Inflammatory macrophage (primary cell): Measurements from ENCODE around the gene MBOAT7.
A peak's percentile ranks its signal among the peaks of the same experiment; 100 is the strongest.
"Not testable (repeated sequence)": the region's sequence is repeated elsewhere in the genome, so short reads cannot be mapped to it uniquely, and the experiment has no call there.

Experiments
- DNase-seq, 2 donors: peaks; one replicate each; pipeline ENCODE4 v3.0.0-alpha.2; 2020 to 2022

Gene MBOAT7

GRCh38 chr19:54209058-54209810 lies 19.9 kb upstream of the MBOAT7 start:
- DNase-seq, result peak in 1 of 2 donors; percentile 8

DNA sequence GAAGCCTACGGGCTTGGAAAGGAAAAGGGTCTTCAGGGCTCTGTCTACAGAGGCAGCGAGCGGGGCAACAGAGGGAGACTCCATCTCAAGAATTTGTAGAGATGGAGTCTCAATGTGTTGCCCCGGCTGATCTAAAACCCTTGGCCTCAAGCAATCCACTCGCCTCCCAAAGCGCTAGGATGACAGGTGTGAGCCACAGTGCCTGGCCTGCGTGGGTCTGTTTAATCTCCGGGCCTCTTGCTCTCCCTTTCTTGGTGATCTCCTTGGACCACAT lies 19.3 kb upstream of the MBOAT7 start:
- DNase-seq, result peak in 1 of 2 donors; percentile 7

DNA sequence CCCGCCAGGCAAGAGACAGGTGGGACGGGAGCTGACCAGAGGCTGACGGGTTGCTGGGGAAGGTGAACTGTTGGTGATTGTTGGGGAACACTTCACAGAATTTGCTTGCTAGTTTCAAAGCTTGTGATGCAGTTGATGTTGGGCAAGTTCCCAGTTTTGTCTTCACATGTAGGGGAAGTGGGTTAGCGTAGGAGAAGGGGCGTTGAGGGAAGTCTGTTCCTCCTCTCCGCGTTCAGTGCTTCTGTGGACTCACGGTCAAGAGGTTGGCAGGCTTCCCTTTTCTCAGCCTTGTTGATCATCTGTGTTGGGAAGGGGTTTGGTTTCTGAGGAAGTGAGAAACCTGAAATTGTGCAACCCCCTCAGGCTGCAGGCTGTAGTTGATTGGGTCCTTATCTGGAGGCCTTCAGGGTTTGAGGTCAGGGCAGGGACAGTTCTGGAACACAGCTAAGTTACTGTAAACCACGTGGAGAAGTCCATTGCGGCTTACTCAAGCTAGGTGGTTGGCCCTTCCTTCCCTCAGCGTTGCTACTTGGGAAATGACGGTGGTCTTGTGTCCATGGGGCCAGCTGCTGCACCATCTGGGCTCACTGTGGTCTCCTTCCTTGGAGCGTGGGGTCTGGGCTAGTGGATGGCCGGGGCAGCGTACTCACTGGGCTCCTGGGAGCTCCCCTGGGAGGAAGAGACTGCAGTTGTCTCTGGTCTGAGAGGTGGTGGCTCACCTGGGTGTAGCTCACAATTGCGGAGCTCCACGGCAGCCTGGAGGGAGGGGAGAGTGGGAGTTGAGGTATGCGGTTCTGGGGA lies 18.8 kb upstream of the MBOAT7 start:
- peak; percentile 100 for DNase-seq

GRCh38 chr19:54207676-54207982 lies 18.2 kb upstream of the MBOAT7 start:
- DNase-seq, result no peak

- DNase-seq, result peak; percentile 28 to 49
These were observed 17.8 kb upstream of the MBOAT7 start for GRCh38 chr19:54207193-54207592.

DNA sequence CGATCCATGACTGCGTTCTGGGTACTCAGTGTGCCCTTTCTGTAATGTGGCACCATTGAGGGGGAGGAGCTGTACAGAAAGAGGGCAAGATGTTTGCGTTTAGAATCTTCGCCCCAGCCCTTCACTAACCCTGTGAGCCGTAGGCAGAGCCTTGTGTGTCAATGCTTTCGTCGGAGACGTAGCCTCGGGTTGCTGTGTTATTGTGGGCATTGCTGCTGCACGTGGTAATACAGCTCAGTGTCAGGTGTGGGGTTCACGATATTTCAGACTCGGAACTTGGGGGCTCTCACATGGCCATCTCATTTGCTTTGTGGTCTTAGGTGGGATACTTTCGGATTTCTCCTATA lies 17.4 kb upstream of the MBOAT7 start:
- DNase-seq, result peak in 1 of 2 donors; percentile 42

DNA sequence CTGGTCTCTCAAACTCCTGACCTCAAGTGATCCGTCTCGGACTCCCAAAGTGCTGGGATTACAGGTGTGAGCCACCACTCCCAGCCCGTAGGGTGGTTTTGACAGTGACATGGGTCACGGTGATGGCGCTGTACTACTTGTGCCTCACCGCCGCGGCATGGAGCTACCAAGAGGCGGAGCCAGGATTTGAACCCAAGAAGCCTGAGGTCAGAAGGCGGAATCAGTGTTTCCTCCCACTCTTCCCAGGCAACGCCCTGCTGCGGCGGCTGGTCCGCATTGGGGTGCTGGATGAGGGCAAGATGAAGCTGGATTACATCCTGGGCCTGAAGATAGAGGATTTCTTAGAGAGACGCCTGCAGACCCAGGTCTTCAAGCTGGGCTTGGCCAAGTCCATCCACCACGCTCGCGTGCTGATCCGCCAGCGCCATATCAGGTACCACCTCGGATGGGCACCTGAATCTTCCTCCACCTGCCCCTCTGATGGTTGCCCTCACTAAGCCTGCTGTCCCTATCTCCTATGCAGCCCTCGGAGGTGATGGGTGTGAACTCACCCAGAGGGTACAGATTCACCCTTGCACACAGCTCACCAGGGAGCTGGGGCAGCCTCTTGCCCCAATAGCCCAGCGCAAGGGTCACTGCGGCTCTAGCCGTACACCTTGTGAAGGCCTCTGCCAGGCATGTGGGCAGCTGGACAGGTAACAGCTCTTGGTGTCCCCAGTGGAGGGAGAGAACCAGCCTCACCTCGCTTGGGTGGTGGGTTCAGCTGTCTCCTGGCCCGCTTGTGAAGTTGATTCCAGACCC lies 16.9 kb upstream of the MBOAT7 start:
- DNase-seq, result peak; percentile 78 to 85

GRCh38 chr19:54204767-54205468 lies 15.5 kb upstream of the MBOAT7 start:
- no peak for DNase-seq

GRCh38 chr19:54203151-54203611 lies 13.8 kb upstream of the MBOAT7 start:
- DNase-seq, result no peak

GRCh38 chr19:54201980-54202379 lies 12.6 kb upstream of the MBOAT7 start:
- peak in 1 of 2 donors; percentile 14 for DNase-seq

DNA sequence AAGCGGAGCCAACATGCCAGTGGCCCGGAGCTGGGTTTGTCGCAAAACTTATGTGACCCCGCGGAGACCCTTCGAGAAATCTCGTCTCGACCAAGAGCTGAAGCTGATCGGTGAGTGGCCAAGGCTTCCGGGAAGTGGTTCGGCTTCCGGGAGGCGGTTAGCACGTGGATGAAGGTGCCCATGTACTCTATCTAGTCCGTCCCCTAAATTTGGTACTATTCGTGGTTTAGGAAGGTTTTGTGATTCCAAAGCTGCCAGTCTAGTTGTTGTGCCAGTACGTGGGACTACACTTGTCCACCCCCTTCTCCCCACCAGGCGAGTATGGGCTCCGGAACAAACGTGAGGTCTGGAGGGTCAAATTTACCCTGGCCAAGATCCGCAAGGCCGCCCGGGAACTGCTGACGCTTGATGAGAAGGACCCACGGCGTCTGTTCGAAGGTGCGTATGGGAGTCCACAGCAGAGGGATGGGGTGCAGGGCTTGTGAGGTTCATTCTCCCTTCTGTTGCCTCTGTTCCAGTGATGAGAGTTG lies 11.9 kb upstream of the MBOAT7 start:
- no peak for DNase-seq

DNA sequence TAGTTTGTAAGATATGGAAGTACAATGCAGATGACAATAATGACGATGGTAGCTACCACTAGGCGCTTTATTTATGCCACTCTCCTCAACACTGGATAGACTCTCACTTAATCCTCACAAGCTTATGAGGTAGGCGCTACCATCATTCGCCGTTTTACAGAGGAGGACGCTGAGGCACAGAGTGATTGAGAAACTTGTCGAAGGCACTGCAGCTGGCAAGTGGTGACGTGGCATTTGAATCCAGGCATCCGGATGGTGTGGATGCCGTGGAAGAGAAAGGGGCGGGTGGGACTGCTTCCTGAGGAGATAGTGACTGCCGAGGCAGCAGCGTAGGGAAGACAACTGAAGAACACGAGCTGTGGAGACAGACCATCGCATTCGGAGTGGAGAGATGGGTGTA lies 10.0 kb upstream of the MBOAT7 start:
- no peak for DNase-seq

GRCh38 chr19:54197121-54197520 lies 7.7 kb upstream of the MBOAT7 start:
- DNase-seq, result peak; percentile 50 to 69

GRCh38 chr19:54196536-54196935 lies 7.2 kb upstream of the MBOAT7 start:
- DNase-seq, result peak in 1 of 2 donors; percentile 29

DNA sequence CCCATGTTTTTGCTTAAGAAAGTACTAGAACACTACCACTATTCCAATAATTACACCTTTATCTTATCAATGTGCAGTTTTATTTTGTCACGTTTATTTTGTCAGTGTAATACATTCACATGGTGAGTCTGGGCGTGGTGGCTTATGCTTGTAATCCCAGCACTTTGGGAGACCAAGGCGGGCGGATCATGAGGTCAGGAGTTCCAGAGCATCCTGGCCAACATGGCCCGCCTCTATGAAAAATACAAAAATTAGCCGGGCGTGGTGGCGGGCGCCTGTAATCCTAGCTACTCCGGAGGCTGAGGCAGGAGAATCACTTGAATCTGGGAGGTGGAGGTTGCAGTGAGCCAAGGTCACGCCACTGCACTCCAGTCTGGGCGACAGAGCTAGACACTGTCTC lies 5.1 kb upstream of the MBOAT7 start:
- DNase-seq, result not testable (repeated sequence)

DNA sequence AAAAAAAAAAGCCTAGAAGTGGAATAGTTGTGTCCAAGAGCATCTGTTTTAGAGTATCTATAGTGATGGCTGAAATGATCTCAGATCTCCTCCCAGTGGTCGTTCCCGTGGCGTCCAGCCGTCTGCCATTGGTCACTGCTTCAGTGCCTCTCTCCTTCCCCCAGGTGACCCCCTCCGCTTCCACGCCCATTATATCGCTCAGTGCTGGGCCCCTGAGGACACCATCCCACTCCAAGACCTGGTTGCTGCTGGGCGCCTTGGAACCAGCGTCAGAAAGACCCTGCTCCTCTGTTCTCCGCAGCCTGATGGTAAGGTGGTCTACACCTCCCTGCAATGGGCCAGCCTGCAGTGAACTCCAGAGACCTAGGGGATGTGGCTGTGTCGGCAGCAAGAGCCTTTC lies 3.6 kb upstream of the MBOAT7 start:
- DNase-seq, result no peak

DNA sequence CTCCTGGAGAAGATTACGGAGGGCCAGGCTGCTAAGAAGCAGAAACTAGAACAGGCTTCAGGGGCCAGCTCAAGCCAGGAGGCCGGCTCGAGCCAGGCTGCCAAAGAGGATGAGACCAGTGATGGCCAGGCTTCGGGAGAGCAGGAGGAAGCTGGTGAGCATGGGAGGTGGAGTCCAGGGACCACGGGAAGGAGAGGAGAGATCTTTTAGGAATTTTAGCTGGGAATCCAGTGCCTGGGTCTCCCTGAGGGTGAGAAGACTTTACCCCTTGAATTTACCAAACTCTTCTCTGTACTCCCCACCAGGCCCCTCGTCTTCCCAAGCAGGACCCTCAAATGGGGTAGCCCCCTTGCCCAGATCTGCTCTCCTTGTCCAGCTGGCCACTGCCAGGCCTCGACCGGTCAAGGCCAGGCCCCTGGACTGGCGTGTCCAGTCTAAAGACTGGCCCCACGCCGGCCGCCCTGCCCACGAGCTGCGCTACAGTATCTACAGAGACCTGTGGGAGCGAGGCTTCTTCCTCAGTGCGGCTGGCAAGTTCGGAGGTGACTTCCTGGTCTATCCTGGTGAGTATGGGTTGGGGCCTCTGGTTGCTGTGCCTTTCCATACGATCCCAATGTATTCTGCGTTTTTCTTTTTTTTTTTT lies 2.6 kb upstream of the MBOAT7 start:
- DNase-seq, result peak in 1 of 2 donors; percentile 10

DNA sequence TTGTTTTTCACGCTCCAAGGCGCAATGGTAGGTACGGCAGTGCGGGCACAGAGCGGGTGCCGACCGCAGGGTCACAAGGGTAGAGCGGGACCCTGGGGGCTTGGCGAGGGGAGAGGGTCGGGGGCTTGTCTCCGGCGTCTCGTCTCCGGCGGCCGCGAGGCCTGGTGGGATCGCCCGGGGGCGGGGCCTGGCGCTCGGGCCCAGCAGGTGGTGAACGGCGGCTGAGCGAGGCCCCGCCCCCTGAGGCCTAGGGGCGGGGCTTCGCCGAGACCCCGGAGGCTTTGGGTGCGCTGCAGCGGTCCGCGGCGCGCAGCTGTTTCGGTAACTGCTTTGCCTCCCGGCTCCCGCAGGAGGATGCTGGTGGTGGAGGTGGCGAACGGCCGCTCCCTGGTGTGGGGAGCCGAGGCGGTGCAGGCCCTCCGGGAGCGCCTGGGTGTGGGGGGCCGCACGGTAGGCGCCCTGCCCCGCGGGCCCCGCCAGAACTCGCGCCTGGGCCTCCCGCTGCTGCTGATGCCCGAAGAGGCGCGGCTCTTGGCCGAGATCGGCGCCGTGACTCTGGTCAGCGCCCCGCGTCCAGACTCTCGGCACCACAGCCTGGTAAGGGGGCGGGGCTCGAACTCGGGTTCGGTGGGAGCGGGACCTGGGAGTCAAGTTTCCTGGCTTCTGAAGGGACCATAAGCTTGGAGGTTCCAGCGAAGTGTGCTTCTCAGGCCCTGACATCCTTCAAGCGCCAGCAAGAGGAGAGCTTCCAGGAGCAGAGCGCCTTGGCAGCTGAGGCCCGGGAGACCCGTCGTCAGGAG lies 1.8 kb upstream of the MBOAT7 start, which contains the start of gene TSEN34:
Gene TSEN34 (plus strand): TSS at position 298 of the 800 bp plus-strand sequence. CDS start 57 bp downstream, at position 355.
- peak; percentile 78 to 88 for DNase-seq

GRCh38 chr19:54190503-54191010 lies 1.2 kb upstream of the MBOAT7 start:
- peak; percentile 100 for DNase-seq

- peak; percentile 100 for DNase-seq
These were observed 539 bp upstream of the MBOAT7 start for GRCh38 chr19:54189735-54190502.
